ENCODE data around the gene CLNK. TPM values are rescaled to one million over a fixed set of nuclear protein-coding genes. Genes with fewer than 3 reads are reported as not detected.

Gene CLNK
- total RNA-seq, 1 experiment from 2014 or later = not detected

DNA sequence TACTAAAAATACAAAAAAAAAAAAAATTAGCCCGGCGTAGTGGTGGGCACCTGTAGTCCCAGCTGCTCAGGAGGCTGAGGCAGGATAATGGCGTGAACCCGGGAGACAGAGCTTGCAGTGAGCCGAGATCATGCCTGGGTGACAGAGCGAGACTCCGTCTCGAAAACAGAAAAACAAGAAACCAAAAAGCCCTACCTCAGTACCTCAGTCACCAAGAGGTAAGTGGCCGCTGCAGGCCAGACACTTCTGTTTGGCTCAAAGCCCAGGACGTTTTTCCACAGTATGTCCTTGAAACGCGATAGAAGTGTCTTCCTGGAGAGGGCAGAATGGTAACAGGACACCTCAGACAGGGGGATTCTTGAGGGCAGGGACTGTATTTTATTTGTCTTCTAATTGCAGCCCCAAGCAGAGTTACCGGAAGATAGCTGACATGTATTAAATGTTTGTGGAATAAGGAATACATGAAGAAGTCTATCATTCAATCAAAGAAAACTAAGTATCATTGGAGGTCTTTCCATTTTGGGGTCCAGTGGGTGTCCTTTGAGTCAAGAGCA lies 63.6 kb downstream of the CLNK start:
- H3K36me3 ChIP-seq (ENCODE audit: control insufficient read depth in 1 of 2, insufficient read depth in 2 of 2, low read length in 2 of 2) = no peaks in the 10 kb centered on the region
- BruUV-seq (replicated peaks) = no TSS peak
- peaks cover 8 to 10% of the 10 kb centered on the region in 2 experiments; a peak in 3 of 4 replicates for H3K4me1 ChIP-seq (ENCODE audit: control insufficient read depth in 1 of 2, insufficient read depth in 2 of 2, low read length in 2 of 2)
- H3K27me3 ChIP-seq (ENCODE audit: insufficient read depth, low read length) = peaks cover 4% of the 10 kb centered on the region; the same call in 1 of the 2 replicates
- no peak overlapping the region for H3K4me2 ChIP-seq (ENCODE audit: low read length)
- ChIA-PET RAD21 (ENCODE audit: low non-redundant PET in 1 of 2, low total read pairs in 2 of 2, uncharacterized antibody in 2 of 2, unreplicated experiment in 2 of 2) (interaction anchor here in 1 of 2 experiments (0.7 kb wide), 1 partner anchor 461 kb away, joined by 3 read pairs; no protein-coding TSS in a partner anchor), CTCF (no interaction called here), POLR2A (no interaction called here)
- TF ChIP-seq POLR2AphosphoS5 (IDR thresholded peaks at IDR 0.05; ENCODE audit: low read depth, low read length) (no peak), TCF7L2 (IDR thresholded peaks at IDR 0.05; ENCODE audit: borderline replicate concordance, extremely low read depth, insufficient read depth, insufficient read length) (peak; percentile 20), EZH2phosphoT487 (IDR thresholded peaks at IDR 0.05; ENCODE audit: borderline replicate concordance) (no peak)
- TF ChIP-seq, protein P1, sequence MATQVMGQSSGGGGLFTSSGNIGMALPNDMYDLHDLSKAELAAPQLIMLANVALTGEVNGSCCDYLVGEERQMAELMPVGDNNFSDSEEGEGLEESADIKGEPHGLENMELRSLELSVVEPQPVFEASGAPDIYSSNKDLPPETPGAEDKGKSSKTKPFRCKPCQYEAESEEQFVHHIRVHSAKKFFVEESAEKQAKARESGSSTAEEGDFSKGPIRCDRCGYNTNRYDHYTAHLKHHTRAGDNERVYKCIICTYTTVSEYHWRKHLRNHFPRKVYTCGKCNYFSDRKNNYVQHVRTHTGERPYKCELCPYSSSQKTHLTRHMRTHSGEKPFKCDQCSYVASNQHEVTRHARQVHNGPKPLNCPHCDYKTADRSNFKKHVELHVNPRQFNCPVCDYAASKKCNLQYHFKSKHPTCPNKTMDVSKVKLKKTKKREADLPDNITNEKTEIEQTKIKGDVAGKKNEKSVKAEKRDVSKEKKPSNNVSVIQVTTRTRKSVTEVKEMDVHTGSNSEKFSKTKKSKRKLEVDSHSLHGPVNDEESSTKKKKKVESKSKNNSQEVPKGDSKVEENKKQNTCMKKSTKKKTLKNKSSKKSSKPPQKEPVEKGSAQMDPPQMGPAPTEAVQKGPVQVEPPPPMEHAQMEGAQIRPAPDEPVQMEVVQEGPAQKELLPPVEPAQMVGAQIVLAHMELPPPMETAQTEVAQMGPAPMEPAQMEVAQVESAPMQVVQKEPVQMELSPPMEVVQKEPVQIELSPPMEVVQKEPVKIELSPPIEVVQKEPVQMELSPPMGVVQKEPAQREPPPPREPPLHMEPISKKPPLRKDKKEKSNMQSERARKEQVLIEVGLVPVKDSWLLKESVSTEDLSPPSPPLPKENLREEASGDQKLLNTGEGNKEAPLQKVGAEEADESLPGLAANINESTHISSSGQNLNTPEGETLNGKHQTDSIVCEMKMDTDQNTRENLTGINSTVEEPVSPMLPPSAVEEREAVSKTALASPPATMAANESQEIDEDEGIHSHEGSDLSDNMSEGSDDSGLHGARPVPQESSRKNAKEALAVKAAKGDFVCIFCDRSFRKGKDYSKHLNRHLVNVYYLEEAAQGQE (IDR thresholded peaks at IDR 0.05; ENCODE audit: low read depth) = no peak
- no peaks in the 10 kb centered on the region for H3K9me2 ChIP-seq (ENCODE audit: insufficient read depth)
- no peak overlapping the region for H3K27ac ChIP-seq (ENCODE audit: low read depth, low read length)
- ATAC-seq (no peak), DNase-seq (ENCODE audit: low read depth, low spot score) (no peak)
- no peaks in the 10 kb centered on the region for H3K79me2 ChIP-seq (ENCODE audit: insufficient read depth, low read length)
- H2AFZ ChIP-seq (ENCODE audit: low read depth, low read length, poor library complexity, severe bottlenecking) = no peak overlapping the region
- no peaks in the 10 kb centered on the region for H4K20me1 ChIP-seq (ENCODE audit: insufficient read depth)
- no peak overlapping the region for H3K9ac ChIP-seq (ENCODE audit: low read length)
- H3K4me3 ChIP-seq (replicated peaks in 1 of 2; ENCODE audit: low read depth in 1 of 2, low read length in 2 of 2) = no peak overlapping the region
- H3K9me3 ChIP-seq (ENCODE audit: control insufficient read depth in 1 of 2, insufficient read depth in 1 of 2, low read depth in 1 of 2, low read length in 2 of 2) = no peaks in the 10 kb centered on the region
- intact Hi-C loops (cut with micrococcal nuclease) = no loop called here

DNA sequence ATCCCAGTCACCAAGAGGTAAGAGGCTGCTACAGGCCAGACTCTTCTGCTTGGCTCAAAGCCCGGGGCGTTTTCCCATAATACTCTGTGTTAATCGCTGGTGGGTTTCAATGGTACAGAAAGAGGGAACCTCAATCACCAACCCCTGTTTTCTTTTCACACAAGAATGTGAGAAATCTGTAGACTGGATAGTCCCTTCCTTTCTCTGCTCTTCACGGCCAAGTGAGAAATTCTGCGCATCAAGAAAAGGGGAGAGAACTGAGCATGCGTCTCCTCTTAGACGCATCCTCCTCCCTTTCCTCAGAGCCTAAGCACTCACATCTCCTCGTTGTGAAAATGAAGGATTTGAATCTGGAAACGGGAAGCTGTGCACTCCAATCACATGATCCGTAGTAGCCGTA lies 64.7 kb downstream of the CLNK start:
- Histone ChIP-seq H3K9ac (ENCODE audit: low read length) (no peak overlapping the region), H3K9me2 (ENCODE audit: insufficient read depth) (no peaks in the 10 kb centered on the region), H3K27me3 (ENCODE audit: insufficient read depth, low read length) (no peaks in the 10 kb centered on the region), H3K4me1 (ENCODE audit: control insufficient read depth in 1 of 2, insufficient read depth in 2 of 2, low read length in 2 of 2) (peaks cover 8 to 13% of the 10 kb centered on the region in 2 experiments; a peak in 3 of 4 replicates), H3K4me3 (replicated peaks in 1 of 2; ENCODE audit: low read depth in 1 of 2, low read length in 2 of 2) (no peak overlapping the region), H2AFZ (ENCODE audit: low read depth, low read length, poor library complexity, severe bottlenecking) (no peak overlapping the region), H3K79me2 (ENCODE audit: insufficient read depth, low read length) (no peaks in the 10 kb centered on the region), H3K9me3 (ENCODE audit: control insufficient read depth in 1 of 2, insufficient read depth in 1 of 2, low read depth in 1 of 2, low read length in 2 of 2) (no peaks in the 10 kb centered on the region), H3K36me3 (ENCODE audit: control insufficient read depth in 1 of 2, insufficient read depth in 2 of 2, low read length in 2 of 2) (no peaks in the 10 kb centered on the region), H3K27ac (ENCODE audit: low read depth, low read length) (no peak overlapping the region), H3K4me2 (ENCODE audit: low read length) (no peak overlapping the region), H4K20me1 (ENCODE audit: insufficient read depth) (no peaks in the 10 kb centered on the region)
- ChIA-PET CTCF (interaction anchor here (1.2 kb wide), 1 partner anchor 804 kb away, joined by 3 read pairs; no protein-coding TSS in a partner anchor), RAD21 (ENCODE audit: low non-redundant PET in 1 of 2, low total read pairs in 2 of 2, uncharacterized antibody in 2 of 2, unreplicated experiment in 2 of 2) (no interaction called here), POLR2A (no interaction called here)
- ATAC-seq (no peak), DNase-seq (ENCODE audit: low read depth, low spot score) (no peak)
- no TSS peak for BruUV-seq (replicated peaks)
- no peak for TF ChIP-seq CBX3 (IDR thresholded peaks at IDR 0.05; ENCODE audit: low read depth)
- TF ChIP-seq ZNF274 (IDR thresholded peaks at IDR 0.05; ENCODE audit: low read depth, low read length) = no peak
- no peak for TF ChIP-seq POLR2A (IDR thresholded peaks at IDR 0.05; ENCODE audit: borderline replicate concordance, extremely low read depth, insufficient read depth, insufficient read length)
- TF ChIP-seq, protein P2, sequence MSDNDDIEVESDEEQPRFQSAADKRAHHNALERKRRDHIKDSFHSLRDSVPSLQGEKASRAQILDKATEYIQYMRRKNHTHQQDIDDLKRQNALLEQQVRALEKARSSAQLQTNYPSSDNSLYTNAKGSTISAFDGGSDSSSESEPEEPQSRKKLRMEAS (IDR thresholded peaks at IDR 0.05) = no peak
- no peak for TF ChIP-seq TCF7L2 (IDR thresholded peaks at IDR 0.05; ENCODE audit: borderline replicate concordance, extremely low read depth, insufficient read depth, insufficient read length)
- TF ChIP-seq POLR2AphosphoS5 (IDR thresholded peaks at IDR 0.05; ENCODE audit: low read depth, low read length) = no peak
- TF ChIP-seq SRF (IDR thresholded peaks at IDR 0.05; ENCODE audit: low read depth) = no peak
- no peak for TF ChIP-seq ELF1 (IDR thresholded peaks at IDR 0.05; ENCODE audit: borderline replicate concordance, low read depth)
- intact Hi-C loops (cut with micrococcal nuclease) = no loop called here

All from HCT116 (cell line).